GM12878 (cell line): Measurements from ENCODE around the gene NAE1.

Experiments used
- EP300 ChIP-seq, 2 experiments: fragments of 150-350 bp in 1 of 2; IDR thresholded peaks; 2 replicates each; pipeline ENCODE4 v1.6.1; 2011 to 2012; ENCODE audit warnings: low read depth in 2 of 2, low read length in 2 of 2, borderline replicate concordance in 1 of 2, improper control_type of control experiment in 1 of 2, inconsistent platforms in 1 of 2; ENCODE audit not compliant: control insufficient read depth in 1 of 2
- MEF2B ChIP-seq: fragments of 450-650 bp; IDR thresholded peaks from 2 replicates; pipeline ENCODE4 v1.6.1; 2018; ENCODE audit warnings: mild to moderate bottlenecking, moderate library complexity; ENCODE audit not compliant: partially characterized antibody, poor library complexity, severe bottlenecking
- TF ChIP-seq, protein P1 (sequence below): IDR thresholded peaks from 2 replicates; pipeline ENCODE4 v1.6.1; 2012; ENCODE audit warnings: low read depth, low read length, improper control_type of control experiment
- TF ChIP-seq, protein P2 (sequence below), 3 experiments: IDR thresholded peaks in 2 of 3; conservative IDR thresholded peaks in 1 of 3; 2 replicates each; pipeline ENCODE4 v1.5.1; 2011; ENCODE audit warnings: low read depth in 3 of 3, low read length in 3 of 3, mild to moderate bottlenecking in 3 of 3, control low read depth in 2 of 3, moderate library complexity in 2 of 3, inconsistent platforms in 1 of 3, mixed read lengths in 1 of 3; ENCODE audit not compliant: control insufficient read depth in 2 of 3, insufficient read depth in 1 of 3; ENCODE audit errors: extremely low read depth in 1 of 3

DNA sequence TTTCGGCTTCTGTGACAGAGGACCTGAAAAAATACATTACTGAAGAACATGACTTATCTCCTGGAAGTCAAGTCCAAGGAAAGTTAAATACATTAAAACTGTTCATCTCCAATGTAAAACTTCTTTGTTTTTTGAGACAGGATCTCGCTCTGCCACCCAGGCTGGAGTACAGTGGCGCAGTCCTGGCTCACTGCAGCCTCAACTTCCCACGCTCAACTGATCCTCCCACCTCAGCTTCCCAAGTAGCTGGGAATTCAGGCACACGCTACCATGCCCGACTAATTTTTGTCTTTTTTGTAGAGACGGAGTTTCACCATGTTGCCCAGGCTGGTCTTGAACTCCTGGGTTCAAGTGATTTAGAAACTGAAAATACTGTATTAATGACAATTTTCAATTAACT, 19.7 kb downstream of the NAE1 start:
- TF ChIP-seq MEF2B (no peak), EP300 (IDR thresholded peaks at IDR 0.05; ENCODE audit: borderline replicate concordance in 1 of 2, control insufficient read depth in 1 of 2, low read depth in 2 of 2, low read length in 2 of 2) (no peak)
- TF ChIP-seq, protein P1, sequence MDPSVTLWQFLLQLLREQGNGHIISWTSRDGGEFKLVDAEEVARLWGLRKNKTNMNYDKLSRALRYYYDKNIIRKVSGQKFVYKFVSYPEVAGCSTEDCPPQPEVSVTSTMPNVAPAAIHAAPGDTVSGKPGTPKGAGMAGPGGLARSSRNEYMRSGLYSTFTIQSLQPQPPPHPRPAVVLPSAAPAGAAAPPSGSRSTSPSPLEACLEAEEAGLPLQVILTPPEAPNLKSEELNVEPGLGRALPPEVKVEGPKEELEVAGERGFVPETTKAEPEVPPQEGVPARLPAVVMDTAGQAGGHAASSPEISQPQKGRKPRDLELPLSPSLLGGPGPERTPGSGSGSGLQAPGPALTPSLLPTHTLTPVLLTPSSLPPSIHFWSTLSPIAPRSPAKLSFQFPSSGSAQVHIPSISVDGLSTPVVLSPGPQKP = no peak
- TF ChIP-seq, protein P2, sequence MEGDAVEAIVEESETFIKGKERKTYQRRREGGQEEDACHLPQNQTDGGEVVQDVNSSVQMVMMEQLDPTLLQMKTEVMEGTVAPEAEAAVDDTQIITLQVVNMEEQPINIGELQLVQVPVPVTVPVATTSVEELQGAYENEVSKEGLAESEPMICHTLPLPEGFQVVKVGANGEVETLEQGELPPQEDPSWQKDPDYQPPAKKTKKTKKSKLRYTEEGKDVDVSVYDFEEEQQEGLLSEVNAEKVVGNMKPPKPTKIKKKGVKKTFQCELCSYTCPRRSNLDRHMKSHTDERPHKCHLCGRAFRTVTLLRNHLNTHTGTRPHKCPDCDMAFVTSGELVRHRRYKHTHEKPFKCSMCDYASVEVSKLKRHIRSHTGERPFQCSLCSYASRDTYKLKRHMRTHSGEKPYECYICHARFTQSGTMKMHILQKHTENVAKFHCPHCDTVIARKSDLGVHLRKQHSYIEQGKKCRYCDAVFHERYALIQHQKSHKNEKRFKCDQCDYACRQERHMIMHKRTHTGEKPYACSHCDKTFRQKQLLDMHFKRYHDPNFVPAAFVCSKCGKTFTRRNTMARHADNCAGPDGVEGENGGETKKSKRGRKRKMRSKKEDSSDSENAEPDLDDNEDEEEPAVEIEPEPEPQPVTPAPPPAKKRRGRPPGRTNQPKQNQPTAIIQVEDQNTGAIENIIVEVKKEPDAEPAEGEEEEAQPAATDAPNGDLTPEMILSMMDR (IDR thresholded peaks at IDR 0.05 in 2 of 3, conservative IDR thresholded peaks at IDR 0.05 in 1 of 3; ENCODE audit: control insufficient read depth in 2 of 3, extremely low read depth in 1 of 3, insufficient read depth in 1 of 3, low read depth in 3 of 3, low read length in 3 of 3) = no peak
